NCI-H446 (cell line): Measurements from ENCODE around the gene GABRB1.

Source experiments
- DNase-seq, 2 experiments: peaks; one replicate each; lab custom pipeline; 2025; lab: John Stamatoyannopoulos, UW

GABRB1 gene

GRCh38 chr4:47031011-47031678 is at the start of gene GABRB1:
Gene GABRB1 (plus strand): TSS chr4:47031567.
- DNase-seq: peak in 1 of 2 experiments; percentile 21

GRCh38 chr4:46984781-46985180 is 46.6 kb upstream of the GABRB1 start:
- no peak for DNase-seq

- no peak for DNase-seq
Measured at GRCh38 chr4:46986922-46987638, 44.3 kb upstream of the GABRB1 start.

- DNase-seq: no peak
Measured at GRCh38 chr4:46992338-46992737, 39.0 kb upstream of the GABRB1 start.

DNA sequence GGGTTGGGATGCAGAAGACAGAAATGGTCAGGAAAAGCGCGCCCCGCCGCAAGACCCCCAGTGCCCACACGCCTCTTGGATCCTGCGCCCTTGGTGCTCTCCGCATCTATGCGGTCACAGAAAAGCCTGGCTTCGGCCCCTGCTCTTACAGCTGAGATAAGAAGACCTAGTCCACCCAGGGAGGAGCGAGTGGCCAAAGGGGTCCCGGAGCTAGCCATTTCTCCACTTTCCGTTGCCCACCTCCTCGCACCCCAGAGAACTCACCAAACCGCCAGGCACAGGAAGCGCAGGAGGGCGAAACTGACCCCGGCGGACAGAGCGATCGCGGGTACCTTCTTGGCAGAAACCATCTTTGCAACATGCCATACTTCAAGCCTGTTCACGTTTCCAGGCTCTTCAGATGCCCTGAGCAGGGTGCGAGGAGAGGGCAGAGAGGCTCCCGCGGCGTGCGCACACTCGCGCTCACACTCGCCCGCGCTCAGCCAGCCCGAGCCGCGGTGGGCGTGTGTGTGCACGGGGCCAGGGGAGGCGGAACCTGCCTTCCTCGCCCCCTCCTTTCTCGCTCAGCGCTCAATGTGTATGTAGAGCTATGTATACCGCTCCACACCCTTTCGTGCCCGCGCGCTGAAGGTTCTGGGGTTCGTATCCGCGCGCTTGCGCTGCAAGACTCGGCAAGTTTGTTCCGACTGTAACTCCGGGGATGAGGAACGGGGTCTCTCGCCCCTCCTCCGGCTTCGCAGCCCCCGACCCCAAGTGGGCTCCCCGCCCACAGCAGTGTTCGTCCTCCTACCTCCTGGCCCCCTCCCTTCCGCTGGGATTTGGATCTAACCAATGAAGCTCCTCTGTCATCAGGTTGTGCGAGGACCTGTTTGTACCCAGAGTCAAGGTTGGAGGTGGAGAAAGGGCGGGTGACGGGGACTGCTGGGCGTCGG is 38.0 kb upstream of the GABRB1 start, which contains the start of gene GABRA4:
GABRA4 (minus strand) TSS at position 507 of the 932 bp plus-strand sequence; CDS start at position 350, 157 bp downstream.
- no peak for DNase-seq

GRCh38 chr4:46994007-46994405 is 37.4 kb upstream of the GABRB1 start:
- DNase-seq: no peak

DNA sequence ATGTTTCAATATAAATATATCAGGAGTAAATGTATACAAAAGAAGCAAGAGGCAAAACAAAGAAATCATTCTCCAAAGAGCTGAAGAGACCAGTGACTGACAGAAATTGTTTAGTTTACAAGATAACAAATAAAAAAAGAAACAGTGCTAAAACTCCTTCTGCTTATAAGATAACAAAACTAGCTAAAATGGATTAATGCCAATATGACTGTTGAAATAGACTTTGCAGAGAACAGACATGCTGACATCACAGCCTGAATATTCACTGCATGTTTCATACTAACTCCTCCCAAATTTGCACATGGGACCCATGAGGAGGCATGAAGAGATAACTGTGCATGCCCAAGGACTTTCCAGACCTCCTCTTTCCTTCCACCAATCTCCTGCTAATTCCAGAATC is 31.8 kb upstream of the GABRB1 start:
- DNase-seq: no peak

GRCh38 chr4:47000406-47000805 is 31.0 kb upstream of the GABRB1 start:
- no peak for DNase-seq

DNA sequence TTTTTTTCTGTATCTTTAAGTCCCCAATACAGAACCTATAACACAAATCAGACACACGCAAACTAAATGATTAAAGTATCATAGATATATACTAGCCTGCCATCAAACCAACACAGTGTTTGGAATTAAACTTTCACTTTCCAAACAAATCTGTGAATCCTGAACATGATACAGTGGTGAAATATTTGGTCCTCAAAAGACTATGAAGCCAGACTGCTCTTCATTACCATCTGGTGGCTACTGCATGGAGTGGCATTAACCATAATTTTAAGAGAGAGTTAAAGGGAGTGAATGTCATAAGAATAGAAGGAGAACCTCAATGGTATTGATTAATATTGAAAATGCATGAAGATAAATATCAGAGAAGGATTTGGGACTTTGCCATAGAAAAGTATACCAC is 28.8 kb upstream of the GABRB1 start:
- peak in 1 of 2 experiments; percentile 24 for DNase-seq

GRCh38 chr4:47010347-47010911 is 20.9 kb upstream of the GABRB1 start:
- no peak for DNase-seq

GRCh38 chr4:47010912-47011446 is 20.4 kb upstream of the GABRB1 start:
- DNase-seq: no peak

GRCh38 chr4:47012676-47013075 is 18.7 kb upstream of the GABRB1 start:
- DNase-seq: no peak

GRCh38 chr4:47013373-47013772 is 18.0 kb upstream of the GABRB1 start:
- no peak for DNase-seq

GRCh38 chr4:47017081-47017480 is 14.3 kb upstream of the GABRB1 start:
- DNase-seq: no peak

- DNase-seq: no peak
Measured at GRCh38 chr4:47017494-47017893, 13.9 kb upstream of the GABRB1 start.

DNA sequence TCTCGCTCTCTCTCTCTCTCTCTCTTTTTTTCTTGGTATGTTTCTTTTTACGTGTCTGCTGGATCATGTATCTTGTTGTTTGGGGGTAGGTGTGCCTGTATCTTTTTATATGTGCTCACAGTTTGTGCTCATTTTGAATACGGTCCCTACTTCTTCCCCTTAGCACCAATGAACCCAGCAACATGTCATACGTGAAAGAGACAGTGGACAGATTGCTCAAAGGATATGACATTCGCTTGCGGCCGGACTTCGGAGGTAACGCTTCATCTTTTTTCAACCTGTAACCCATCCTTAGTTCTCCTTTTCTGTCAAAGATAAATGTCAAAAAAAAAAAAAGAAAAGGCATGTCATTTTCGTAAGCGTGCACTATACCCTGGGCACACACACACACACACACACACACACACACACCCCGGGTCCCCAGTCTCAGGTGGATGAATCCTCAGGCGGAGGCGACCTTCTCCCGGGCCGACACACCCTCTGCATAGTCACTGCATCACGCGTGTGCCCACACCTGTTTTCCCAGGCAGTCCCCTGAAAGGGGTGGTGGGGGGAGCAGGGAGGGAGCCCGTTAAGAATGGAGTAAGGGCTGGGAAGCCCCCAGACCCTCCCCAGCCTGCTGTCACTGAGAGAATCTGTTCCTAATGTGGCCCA is 511 bp downstream of the GABRB1 start:
- DNase-seq: no peak

DNA sequence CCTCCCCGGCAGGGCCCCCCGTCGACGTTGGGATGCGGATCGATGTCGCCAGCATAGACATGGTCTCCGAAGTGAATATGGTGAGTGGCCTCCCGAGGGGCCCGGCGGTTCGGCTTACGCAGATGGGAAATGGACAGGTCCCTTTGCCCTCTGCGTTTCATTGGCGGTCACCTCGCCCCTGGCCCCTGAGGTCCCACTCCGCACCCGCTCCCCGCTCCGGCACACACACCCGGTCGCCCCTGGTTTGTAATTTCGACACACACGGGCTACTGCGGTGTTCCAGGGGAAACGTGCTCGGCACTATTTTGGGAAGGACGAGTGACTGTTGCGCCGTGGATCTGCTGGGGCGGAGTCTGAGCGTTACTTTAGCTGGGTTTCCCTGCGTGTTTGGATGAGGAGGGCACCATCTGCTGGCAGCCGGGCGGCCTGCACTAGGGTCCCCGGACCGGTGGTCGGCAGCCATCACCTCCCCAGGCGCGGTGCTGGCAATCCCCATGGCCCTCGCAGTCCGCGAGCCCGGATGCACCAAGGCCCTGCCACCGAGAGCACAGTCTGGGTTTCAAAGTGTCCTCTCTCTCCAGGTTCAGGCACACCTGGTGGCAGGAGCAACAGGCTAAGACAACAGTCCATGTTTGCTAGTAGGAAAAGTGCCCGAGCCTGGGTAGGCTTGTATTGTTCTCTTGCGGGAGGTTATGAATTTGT is 1.2 kb downstream of the GABRB1 start:
- peak; percentile 40 to 78 for DNase-seq

GRCh38 chr4:47038263-47038662 is 6.9 kb downstream of the GABRB1 start:
- DNase-seq: peak in 1 of 2 experiments; percentile 33

- DNase-seq: no peak
Measured at GRCh38 chr4:47040828-47041227, 9.5 kb downstream of the GABRB1 start.

DNA sequence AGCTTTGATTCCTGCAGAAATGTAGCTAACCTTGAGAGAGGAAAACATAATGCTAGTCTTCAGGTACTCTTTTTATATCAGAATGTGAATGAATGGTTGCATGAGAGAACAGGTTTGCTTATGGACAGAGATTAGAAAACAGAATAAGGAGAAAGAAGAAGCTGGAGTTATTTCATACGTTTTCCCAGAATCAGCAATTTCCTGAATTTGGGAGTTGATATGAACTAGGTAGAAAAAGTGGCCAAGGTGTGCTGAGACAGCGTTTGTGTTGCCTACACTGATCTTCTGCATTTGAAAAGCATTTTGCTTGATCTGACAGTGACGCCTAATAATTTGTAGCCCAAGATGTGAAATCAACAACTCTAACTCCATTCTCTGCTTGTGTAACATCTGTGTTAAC is 12.5 kb downstream of the GABRB1 start:
- DNase-seq: no peak

GRCh38 chr4:47045261-47045660 is 13.9 kb downstream of the GABRB1 start:
- no peak for DNase-seq
